Kidney glomerular epithelial cell (primary cell): ENCODE data around the gene MRTFA.
"Not testable (repeated sequence)": the region's sequence is repeated elsewhere in the genome, so short reads cannot be mapped to it uniquely, and the experiment has no call there.

Experiments
- DNase-seq: peaks from one replicate; lab custom pipeline; 2025; lab: John Stamatoyannopoulos, UW

The MRTFA gene

DNA sequence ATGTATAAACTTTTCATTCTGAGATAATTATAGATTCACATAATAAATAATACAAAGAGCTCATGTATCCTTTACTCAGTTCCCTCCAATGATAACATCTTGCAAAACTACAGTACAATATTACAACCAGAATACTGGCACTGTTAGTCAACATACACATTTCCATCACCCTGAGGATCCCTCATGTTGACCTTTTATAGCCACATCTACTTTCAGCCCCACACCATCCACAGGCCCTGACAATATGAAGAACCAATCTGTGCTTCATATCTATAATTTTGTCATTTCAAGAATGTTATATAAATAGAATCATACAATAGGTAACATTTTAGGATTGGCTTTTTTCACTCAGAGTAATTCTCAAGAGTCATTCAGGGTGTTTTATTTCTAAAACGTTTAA, 115.5 kb downstream of the MRTFA start:
- no peak for DNase-seq

DNA sequence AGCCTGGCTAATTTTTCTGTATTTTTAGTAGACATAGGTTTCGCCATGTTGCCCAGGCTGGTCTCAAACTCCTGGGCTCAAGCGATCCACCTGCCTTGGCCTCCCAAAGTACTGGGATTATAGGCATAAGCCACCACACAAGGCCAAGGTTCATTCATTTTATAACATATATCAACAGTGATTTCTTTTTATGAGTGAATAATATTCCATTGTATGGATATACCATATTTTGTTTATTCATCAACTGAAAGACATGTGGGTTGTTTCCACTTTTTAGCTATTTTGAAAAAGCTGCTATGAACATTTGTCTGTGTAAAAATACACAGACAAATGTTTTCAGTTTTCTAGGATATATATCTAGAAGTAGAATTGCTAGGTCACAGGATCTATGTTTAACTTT, 116.0 kb downstream of the MRTFA start:
- DNase-seq, result no peak

DNA sequence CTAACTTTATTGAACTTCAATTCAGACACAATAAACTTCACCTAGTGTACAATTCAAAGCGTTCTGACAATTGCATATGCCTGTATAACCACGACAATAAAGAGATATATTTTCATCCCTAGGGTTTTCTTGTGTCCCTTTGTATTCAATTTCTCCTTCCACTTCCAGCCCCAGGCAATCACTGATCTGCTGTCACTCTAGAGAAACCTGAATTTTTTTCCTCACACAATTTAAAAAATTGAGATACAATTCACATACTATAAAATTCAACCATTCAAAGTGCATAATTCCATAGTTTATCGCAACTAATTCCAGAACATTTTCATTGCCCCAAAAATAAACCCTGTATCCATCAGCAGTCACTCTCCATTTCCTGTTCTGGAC, 116.6 kb downstream of the MRTFA start:
- no peak for DNase-seq

DNA sequence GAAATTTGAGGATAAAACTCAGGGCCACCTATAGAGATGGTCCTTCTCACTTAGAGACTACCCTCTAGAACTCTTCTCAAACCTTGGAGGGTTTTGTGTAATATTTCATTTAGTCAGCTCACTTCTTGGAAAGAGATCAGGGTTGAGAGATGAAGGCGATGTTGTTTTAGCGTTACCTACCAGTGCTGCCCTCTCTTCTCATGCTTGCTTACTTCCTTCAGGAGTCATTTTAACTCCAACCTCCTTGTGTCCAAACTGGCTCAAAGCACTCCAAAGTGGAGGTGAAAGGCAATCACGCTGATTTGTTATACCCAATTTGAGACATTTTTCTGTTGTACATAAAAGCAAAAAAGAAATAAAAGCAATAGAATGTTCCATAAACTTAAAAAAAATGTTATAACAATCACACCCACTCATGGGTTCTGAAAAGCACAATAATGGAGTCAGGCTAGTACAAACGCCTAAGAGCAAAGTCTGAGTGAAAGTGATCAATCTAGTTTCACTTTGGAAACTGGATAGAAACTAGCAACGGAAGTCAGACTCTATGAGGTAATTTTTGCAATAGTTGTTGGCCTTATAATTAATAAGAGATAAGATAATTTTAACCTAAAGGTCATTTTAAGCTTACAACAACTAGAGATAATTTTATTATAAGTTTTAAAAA, 117.1 kb downstream of the MRTFA start:
- DNase-seq, result no peak

DNA sequence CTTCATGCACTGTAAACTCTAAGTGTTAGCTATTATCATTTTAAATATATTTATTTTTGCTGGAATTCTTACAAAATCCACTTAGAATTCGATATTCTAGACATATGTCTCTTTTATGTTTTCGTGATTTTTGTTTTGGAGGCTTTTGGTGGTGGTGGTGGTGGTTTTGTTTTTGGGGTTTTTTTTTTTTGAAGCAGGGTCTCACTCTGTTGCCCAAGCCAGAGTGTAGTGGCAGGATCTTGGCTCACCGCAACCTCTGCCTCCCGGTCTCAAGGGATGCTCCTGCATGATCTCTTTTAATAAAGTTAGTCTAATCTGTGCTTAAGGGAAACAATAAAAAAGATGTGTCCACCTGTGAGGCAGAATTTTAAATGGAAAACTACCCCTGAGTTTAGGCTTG, 117.7 kb downstream of the MRTFA start:
- no peak for DNase-seq

DNA sequence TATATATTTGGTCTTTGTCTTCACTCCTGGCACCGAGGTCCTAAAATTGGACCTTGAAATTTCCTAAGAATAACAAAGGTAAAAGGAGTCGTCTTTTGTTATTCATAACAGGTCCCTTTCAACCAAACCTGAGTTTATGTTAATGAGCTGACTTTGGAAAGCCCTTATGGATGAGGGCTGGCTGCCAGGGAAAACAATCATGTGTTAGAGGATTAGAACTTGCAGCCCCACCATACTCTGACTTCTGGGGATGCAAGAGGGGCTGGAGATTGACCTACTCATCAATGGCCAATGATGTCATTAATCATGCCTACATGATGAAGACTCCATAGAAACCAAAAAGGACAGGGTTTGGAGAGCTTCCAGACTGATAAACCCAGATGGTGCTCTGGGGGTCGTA, 118.9 kb downstream of the MRTFA start:
- DNase-seq, result no peak

DNA sequence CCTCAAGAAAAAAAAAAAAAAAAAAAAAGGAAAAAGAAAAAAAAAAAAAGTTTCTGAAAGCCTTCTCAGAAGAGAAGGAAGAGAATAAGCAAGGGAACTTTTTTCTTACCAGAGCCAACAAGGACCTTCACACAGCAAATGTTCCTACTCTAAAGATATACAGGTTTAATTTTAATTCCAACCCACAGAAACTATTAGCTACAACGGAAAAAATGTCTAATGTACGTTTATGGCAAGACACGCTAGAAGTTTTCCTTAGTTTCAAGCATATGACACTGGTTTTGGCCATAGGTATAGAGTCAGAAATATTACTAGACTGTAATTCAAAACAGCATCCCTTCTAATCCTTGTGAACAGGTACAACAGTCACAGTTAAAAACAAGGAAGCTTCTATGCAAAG, 120.1 kb downstream of the MRTFA start:
- DNase-seq, result no peak

DNA sequence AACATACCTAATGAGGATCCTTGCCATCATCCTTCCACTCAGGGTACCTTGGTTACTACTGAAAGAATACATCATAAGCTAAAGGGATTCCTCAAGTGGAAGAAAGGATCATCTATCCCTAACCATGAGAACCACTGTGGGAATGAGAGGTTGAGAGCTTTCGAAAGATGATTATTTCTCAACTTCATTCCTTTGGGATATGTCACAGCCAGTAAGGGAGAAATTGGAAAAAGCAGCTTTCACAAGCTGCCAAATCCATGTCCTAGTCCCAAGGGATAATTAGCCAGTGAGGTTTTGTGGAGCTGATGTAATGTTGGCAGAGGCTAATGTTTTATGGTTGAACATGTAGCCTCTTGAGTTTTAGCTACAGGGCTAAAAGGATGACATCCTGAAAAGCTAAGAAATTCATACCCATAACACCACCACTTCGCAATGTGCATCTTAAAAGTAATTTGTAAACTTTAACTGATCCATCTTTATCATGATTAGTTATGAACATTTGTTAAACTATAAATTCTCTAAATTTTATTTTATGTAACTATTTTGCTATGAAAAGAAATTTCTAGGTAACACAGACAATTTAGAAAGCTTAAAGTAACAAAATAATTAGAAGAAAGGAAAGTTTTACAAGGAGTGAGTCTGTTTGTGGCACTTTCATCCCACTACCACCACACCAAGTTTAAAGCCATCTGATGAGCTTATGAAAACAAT, 123.9 kb downstream of the MRTFA start:
- peak; percentile 89 for DNase-seq

DNA sequence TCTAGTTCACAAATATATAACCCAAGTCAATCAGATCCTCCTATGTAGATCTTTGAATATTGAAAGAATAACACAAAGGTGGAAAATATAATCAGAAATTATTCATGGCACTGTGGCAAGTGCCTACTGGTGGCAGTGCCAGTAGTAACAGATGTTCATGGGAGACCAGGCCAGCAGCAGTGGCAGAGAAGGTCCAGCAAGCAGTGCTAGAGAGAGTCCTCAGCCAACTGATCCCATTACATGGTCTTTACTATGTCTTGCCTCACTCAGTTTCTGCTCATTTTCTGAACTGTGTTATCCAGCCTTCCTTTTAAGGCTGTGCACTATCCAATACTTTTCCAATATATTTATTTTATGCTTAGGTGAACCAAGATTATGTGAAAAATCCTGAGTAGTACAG, 124.9 kb downstream of the MRTFA start:
- no peak for DNase-seq

DNA sequence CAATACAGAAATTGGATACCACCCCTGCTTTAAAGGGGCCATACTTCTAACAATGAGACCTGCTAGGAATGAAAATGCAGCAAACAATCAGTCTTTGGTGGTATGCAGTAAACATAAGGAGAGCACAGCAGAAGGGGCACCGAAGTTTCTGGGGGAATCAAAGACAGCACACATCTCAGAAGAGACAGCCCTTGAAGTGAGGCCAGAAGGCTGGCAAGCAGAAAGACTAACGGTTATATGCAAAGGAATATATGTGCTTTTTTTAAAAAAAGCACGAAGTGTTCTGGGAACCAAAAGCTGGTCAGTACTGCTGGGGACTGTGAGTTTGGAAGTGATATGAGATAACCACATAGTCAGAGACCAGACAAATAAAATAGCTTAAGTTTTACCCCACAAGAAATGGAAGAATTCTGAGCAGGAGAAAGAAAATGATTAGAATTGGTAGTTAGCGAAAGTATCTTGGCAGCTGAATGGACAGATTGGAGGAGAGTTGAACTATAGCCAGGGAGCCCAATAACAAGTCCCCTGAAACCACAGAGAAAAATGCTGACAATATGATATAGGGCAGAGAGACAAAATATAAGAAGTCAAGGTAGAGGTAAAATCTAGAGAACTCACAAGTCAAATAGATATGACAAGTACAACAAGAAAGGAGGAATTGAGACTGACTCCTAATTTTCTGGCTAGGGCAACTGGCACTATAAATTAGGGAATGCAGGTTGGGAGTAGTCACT, 125.7 kb downstream of the MRTFA start:
- no peak for DNase-seq

DNA sequence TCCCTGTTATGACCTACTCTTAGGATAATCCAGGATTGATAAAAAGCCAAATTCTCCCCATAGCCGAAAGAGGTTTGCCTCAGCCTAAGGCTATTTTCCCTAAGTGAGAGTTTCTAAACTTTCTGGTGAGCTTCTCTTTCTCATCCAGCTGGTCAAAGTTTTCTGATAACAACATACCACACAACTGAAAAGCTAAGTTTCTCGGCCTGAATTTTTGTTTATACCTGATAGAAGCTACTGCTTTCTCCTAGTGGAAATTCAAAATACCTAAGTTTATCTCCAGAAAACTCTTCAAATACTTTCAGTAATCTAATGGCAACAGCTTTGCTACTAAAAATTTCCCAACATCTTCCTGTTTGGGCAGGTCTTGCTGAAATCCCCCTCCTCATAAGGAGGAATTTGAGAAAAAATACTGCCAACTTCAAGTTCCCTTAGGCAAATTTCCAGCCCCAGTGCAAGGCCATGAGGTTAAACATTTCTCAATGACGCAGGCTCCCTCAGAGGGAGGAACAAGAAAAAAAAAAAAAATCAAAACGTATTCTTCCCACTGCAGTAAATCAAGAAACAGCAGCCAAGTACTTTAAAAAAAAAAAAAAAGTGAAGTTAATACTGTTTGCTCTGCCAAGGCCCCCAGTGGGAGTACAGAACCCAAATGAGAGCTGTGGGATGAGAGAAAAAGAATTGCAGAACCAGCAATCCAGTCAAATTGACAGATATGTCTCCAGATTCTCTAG, 127.0 kb downstream of the MRTFA start:
- peak; percentile 80 for DNase-seq

DNA sequence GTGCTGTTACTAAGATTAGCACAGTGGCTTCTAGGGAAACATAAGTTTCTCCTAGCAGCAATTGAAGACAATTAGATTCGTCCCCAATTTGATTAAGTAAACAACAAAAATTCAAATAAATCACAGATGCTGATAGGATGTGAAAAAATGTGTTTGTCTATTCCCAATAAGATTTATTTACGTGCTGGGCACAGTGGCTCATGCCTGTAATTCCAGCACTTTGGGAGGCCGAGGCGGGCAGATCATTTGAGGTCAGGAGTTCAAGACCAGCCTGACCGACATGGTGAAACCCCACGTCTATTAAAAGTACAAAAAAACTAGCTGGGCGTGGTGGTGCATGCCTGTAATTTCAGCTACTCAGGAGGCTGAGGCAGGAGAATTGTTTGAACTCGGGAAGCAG, 128.5 kb downstream of the MRTFA start:
- DNase-seq, result not testable (repeated sequence)

DNA sequence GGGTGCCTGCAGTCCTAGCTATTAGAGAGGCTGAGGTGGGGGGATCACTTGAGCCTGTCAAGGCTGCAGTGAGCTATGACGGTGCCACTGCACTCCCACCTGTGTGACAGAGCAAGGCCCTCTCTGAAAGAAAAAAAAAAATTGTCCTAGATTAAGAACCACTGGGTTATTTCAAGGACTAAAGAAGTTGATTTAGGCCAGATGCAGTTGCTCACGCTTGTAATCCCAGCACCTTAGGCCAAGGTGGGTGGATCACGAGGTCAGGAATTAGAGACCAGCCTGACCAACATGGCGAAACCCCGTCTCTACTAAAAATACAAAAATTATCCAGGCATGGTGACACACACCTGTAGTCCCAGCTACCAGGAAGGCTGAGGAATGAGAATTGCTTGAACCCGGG, 129.0 kb downstream of the MRTFA start:
- DNase-seq, result no peak

DNA sequence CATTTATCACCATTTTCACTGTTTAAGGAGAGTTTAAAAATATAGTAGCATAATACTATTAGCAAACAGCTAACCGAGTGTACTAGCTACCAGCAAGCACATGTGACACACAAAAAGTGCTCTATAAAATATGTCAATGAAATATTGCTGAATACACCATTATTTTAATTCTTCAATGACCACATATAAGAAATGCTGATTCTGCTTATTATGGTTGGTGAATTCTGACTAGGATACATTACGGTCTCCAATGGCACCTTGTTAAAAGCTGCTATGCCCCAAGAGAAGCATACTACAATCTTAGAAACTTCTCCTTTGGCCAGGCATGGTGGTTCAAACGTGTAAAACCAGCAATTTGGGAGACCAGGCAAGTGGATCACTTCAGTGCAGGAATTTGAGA, 129.8 kb downstream of the MRTFA start:
- no peak for DNase-seq

DNA sequence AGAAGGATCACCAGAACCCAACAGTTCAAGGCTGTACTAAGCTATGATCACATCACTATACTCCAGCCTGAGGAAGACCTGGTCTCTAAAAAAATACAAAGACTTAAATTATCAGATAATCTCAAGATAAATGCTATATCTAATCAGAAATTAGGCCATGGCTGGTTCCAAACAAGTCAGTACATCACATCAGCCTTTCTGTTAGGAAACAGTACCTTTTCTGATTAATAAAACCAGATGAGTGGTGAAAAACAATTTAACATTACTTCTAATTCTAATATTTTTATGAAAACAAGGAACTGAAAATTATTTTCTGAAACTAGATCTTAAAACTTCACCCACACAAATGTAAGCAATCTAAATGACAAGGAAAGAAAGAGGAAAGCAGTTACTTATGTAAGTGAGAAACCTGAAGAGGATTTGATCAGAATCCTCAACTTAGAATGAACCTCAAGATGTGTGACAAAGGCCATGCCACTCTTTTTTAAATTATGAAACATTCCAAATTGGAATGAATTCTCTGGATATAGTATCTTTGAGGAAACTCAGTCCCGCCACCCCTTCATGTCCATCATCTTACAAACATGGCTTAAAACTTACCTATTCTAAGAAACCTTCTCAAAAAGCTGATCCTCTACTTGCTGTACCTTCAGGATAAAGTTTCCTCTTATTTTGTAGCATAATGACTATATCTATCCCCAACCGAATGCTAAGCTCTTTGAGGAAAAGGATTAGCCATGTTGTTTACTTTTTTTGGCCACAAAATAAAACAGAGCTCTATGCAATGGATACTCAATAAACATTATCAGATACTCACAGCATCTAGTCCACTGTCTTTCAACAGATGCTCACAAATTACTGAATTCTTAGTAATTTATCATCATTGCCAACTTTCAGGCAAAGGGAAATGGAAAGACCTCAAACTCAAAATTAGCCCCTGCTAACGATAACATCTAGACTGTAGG, 132.0 kb downstream of the MRTFA start:
- DNase-seq, result no peak

DNA sequence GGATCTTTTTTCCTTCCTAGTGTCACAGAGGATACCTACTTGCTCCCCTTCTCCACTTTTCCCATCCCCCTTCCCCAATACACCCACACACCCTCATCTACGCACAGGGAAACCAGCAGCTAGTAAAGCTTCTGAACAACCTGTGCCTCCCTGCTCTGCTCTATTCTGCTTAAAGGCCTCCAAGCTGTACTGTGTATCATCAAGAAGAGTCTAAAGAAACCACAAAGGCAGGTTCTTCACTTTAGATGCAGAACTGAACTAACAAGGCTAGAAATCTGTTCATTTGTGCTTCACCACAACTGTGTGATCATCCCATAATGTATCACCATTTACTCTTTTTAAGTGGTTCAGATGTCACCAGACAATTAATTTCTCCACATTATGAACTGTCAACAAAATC, 133.6 kb downstream of the MRTFA start:
- DNase-seq, result no peak

DNA sequence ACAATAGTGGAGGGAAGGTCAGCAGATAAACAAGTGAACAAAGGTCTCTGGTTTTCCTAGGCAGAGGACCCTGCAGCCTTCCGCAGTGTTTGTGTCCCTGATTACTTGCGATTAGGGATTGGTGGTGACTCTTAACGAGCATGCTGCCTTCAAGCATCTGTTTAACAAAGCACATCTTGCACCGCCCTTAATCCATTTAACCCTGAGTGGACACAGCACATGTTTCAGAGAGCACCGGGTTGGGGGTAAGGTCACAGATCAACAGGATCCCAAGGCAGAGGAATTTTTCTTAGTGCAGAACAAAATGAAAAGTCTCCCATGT, 136.1 kb downstream of the MRTFA start:
- not testable (repeated sequence) for DNase-seq

DNA sequence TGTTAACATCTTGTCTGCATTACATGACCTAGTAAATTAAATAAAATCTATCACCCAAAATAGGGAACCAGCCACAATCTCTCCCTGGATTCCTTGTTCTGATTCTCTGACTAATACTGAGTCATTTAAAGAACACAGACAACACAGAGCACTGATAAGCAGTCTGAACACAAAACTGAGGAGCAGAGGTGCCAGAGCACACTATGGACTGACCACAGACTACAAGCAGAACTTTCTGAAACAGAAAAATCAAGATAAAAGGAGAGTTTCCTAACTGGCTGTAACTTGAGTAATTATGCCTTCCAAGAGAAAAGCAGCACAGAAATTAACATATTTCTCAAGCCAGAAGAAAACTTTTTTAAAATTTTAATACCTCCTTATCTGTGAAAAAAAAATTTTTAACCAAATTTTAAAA, 137.3 kb downstream of the MRTFA start:
- peak; percentile 96 for DNase-seq

DNA sequence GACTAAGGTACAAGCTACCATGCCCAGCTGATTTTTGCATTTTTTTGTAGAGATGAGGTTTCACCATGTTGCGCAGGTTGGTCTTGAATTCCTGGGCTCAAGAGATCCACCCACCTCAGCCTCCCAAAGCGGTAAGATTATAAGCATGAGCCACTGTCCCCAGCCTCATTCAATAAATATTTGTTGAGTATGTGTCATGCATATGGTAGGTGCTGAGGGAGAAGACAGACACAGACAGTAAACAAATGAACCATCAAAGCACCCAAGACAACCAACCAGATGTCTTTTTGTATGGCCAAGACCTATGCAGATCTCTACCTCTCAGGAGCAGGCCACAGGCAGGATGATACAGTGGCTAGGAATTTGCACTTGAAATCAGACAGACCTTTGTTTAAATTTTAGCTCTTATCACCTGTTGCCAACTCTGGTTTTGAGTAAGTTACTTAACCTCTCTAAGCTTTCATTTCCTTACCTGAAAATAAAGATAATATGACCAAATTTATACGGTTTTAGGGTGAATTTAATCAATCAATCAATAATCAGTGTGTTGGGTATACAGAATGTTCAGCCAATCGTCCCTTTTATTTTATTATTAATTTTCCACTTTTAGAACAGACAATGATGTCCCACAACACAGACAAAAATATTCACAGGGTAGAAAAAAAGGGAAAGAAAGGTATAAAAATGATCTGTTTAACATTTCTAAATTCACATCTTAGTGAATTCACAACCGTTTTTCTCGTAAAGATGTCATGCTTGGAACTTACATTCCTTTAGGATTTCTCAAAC, 137.9 kb downstream of the MRTFA start:
- peak; percentile 99 for DNase-seq

DNA sequence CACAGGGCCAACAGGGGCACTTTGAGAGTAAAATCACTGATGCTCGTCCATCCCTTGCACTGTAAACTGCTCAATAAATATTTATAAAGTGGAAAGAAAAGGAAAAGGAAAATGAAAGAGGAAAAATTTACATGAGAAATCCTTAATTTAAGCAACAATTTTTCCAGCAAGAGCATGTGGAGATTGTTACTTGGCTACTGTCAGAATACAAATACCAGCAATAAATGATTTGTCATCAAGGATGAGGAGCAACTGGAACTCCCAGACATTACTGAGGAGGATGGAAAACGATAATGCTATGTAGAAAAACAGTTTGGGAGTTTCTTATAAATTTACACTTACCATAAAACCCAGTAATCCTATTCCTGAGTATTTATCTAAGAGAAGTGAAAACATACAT, 143.1 kb downstream of the MRTFA start:
- DNase-seq, result no peak
